Gastrocnemius medialis (tissue), 4 donors: Measurements from ENCODE around the gene LZTS2.

ENCODE experiments used
- POLR2A ChIP-seq, 2 donors: fragments of 450-650 bp; IDR thresholded peaks; one replicate each; pipeline ENCODE4 v1.6.1; 2017; ENCODE audit warnings: antibody characterized with exemption in 2 of 2, mild to moderate bottlenecking in 2 of 2, moderate library complexity in 2 of 2
- TF ChIP-seq, protein P1 (sequence below), 5 experiments: fragments of 450-650 bp in 3 of 5; fragments of 200-600 bp in 2 of 5; sonication (generic) in 2 of 5; IDR thresholded peaks in 4 of 5; conservative IDR thresholded peaks in 1 of 5; 1 replicate in 4 of 5; 2 replicates in 1 of 5; pipeline ENCODE4 v1.5.1; 2016 to 2019; ENCODE audit warnings: antibody characterized with exemption in 5 of 5, mild to moderate bottlenecking in 3 of 5, moderate library complexity in 3 of 5

DNA sequence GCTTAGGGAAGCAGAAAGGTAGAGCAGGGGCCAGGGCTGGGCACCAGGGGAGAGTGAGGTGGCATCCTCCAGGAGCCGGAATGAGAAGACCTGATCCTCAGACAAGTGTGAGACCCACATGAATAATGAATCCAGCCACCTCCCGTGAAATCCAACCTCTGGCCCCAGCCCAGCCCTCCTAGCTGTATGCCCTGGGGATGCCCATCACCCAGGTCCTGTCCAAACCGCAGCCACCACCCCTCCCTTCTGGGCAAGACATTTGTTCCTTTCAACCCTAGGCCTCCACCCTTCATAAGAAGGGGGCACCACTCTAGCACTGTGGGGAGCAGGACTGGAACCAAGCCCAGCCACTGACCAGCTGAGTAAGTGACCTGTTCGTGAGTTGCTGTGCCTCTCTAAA, 21.6 kb downstream of the LZTS2 start:
- TF ChIP-seq, protein P1, sequence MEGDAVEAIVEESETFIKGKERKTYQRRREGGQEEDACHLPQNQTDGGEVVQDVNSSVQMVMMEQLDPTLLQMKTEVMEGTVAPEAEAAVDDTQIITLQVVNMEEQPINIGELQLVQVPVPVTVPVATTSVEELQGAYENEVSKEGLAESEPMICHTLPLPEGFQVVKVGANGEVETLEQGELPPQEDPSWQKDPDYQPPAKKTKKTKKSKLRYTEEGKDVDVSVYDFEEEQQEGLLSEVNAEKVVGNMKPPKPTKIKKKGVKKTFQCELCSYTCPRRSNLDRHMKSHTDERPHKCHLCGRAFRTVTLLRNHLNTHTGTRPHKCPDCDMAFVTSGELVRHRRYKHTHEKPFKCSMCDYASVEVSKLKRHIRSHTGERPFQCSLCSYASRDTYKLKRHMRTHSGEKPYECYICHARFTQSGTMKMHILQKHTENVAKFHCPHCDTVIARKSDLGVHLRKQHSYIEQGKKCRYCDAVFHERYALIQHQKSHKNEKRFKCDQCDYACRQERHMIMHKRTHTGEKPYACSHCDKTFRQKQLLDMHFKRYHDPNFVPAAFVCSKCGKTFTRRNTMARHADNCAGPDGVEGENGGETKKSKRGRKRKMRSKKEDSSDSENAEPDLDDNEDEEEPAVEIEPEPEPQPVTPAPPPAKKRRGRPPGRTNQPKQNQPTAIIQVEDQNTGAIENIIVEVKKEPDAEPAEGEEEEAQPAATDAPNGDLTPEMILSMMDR (IDR thresholded peaks at IDR 0.05 in 4 of 5, conservative IDR thresholded peaks at IDR 0.05 in 1 of 5) = no peak
- no peak for TF ChIP-seq POLR2A (IDR thresholded peaks at IDR 0.05)
